SK-N-SH treated with all-trans-retinoic acid at 6 μM for 48 hours (cell line): ENCODE results near the gene CTNND2.

Experiments used
- ARNTL ChIP-seq: fragments of 450-650 bp; formaldehyde crosslinking; IDR thresholded peaks from 2 replicates; pipeline ENCODE4 v1.5.0; 2020; ENCODE audit warnings: low read depth, mild to moderate bottlenecking, moderate library complexity, borderline replicate concordance
- CREB5 ChIP-seq: fragments of 250-450 bp; sonication (Bioruptor Pico); IDR thresholded peaks from 2 replicates; pipeline ENCODE4 v1.5.1; 2020; ENCODE audit warnings: low read depth, mild to moderate bottlenecking, moderate library complexity
- ESRRG ChIP-seq: fragments of 250-450 bp; sonication (Bioruptor Pico); IDR thresholded peaks from 2 replicates; pipeline ENCODE4 v1.6.1; 2021; ENCODE audit warnings: mild to moderate bottlenecking
- PATZ1 ChIP-seq: fragments of 250-450 bp; sonication (Bioruptor Pico); IDR thresholded peaks from 2 replicates; pipeline ENCODE4 v1.8.0; 2020; ENCODE audit warnings: mild to moderate bottlenecking, moderate library complexity, borderline replicate concordance
- RARB ChIP-seq: fragments of 250-450 bp; sonication (Bioruptor Pico); IDR thresholded peaks from 2 replicates; pipeline ENCODE4 v1.8.0; 2021; ENCODE audit warnings: mild to moderate bottlenecking, moderate library complexity
- SNAI2 ChIP-seq: fragments of 250-450 bp; sonication (Bioruptor Pico); IDR thresholded peaks from 2 replicates; pipeline ENCODE4 v1.5.0; 2020; ENCODE audit warnings: mild to moderate bottlenecking, moderate library complexity
- TCF4 ChIP-seq: fragments of 250-450 bp; sonication (Bioruptor Pico); IDR thresholded peaks from 2 replicates; pipeline ENCODE4 v1.8.0; 2021; ENCODE audit warnings: mild to moderate bottlenecking, moderate library complexity, borderline replicate concordance
- TOX ChIP-seq: fragments of 250-450 bp; sonication (Bioruptor Pico); IDR thresholded peaks from 2 replicates; pipeline ENCODE4 v1.8.0; 2021; ENCODE audit warnings: mild to moderate bottlenecking, moderate library complexity, borderline replicate concordance
- TSHZ2 ChIP-seq: fragments of 250-450 bp; sonication (Bioruptor Pico); IDR thresholded peaks from 2 replicates; pipeline ENCODE4 v1.5.0; 2020; ENCODE audit warnings: mild to moderate bottlenecking, moderate library complexity
- ZFP30 ChIP-seq: fragments of 450-650 bp; formaldehyde crosslinking; IDR thresholded peaks from 2 replicates; pipeline ENCODE4 v1.5.0; 2022; ENCODE audit warnings: mild to moderate bottlenecking, moderate library complexity
- ZNF8 ChIP-seq: fragments of 450-650 bp; formaldehyde crosslinking; IDR thresholded peaks from 2 replicates; pipeline ENCODE4 v1.5.0; 2020; ENCODE audit warnings: mild to moderate bottlenecking, moderate library complexity

- TF ChIP-seq TOX (CRISPR knock-in tag) (no peak), ARNTL (CRISPR knock-in tag) (no peak), PATZ1 (CRISPR knock-in tag) (no peak), SNAI2 (CRISPR knock-in tag) (no peak), CREB5 (CRISPR knock-in tag) (no peak), ZFP30 (CRISPR knock-in tag) (no peak), ZNF8 (no peak), TSHZ2 (CRISPR knock-in tag) (no peak), ESRRG (no peak), RARB (CRISPR knock-in tag) (no peak), TCF4 (CRISPR knock-in tag) (no peak)
These were observed 216.7 kb downstream of the CTNND2 start for GRCh38 chr5:11687498-11687897.
